GM19099 (cell line): ENCODE results near the gene TSSK2.

ENCODE experiments used
- POLR2A ChIP-seq: IDR thresholded peaks from 3 replicates; pipeline ENCODE4 v1.6.1; 2011; ENCODE audit warnings: low read depth; ENCODE audit not compliant: insufficient read length; ENCODE audit errors: extremely low read depth

Gene TSSK2

GRCh38 chr22:19143967-19144400 is 12.9 kb downstream of the TSSK2 start:
- no peak for TF ChIP-seq POLR2A

- no peak for TF ChIP-seq POLR2A
These were observed 15.3 kb downstream of the TSSK2 start for GRCh38 chr22:19146215-19146968.

- no peak for TF ChIP-seq POLR2A
These were observed 16.2 kb downstream of the TSSK2 start for GRCh38 chr22:19147195-19147780.

GRCh38 chr22:19148417-19149046 is 17.4 kb downstream of the TSSK2 start:
- TF ChIP-seq POLR2A, result no peak

GRCh38 chr22:19149047-19149883 is 18.2 kb downstream of the TSSK2 start:
- no peak for TF ChIP-seq POLR2A

- TF ChIP-seq POLR2A, result no peak
These were observed 18.9 kb downstream of the TSSK2 start, which contains the start of gene GSC2 for GRCh38 chr22:19149991-19150390. GSC2 (minus strand) TSS chr22:19150292; CDS start chr22:19150283, 9 bp downstream.

GRCh38 chr22:19150482-19151328 is 19.6 kb downstream of the TSSK2 start:
- TF ChIP-seq POLR2A, result no peak

GRCh38 chr22:19151329-19152191 is 20.5 kb downstream of the TSSK2 start:
- no peak for TF ChIP-seq POLR2A

- TF ChIP-seq POLR2A, result no peak
These were observed 22.1 kb downstream of the TSSK2 start for GRCh38 chr22:19152942-19153883.

- TF ChIP-seq POLR2A, result no peak
These were observed 33.3 kb downstream of the TSSK2 start for GRCh38 chr22:19164425-19164824.

GRCh38 chr22:19166421-19166820 is 35.3 kb downstream of the TSSK2 start:
- TF ChIP-seq POLR2A, result no peak
